CD1c-positive myeloid dendritic cell (primary cell): Measurements from ENCODE around the gene TNFRSF12A.

Experiments used
- DNase-seq: peaks from one replicate; pipeline ENCODE4 v3.0.0-alpha.2; 2016; ENCODE audit errors: extremely low spot score

TNFRSF12A gene

DNA sequence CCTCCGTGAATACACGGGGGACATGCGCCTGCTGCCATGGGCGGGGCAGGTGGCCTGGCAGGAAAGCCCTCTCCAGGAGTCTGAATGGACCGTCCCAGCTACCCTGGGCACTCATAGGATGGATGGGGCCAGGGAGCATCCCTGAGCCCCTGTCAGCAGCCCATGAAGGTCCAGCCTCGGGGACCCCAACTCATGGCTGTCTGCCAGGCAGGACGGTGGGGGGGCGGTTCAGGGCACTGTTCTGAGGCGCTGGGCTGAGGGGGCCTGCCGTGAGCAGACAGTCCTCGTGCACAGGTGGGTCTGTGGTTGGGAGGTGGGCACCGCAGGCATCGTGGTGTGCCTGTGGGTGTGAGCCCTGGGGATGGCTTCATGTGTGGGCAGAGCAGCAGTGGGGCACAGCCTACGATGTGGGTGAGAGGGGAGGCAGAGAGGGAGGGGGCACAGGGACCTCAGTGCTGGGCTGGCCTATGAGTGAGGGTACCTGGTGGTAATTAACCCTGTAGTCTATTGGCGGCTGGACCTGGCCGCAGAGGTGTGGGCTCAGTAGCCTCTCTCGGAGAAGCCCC, 33.5 kb upstream of the TNFRSF12A start:
- DNase-seq = no peak

DNA sequence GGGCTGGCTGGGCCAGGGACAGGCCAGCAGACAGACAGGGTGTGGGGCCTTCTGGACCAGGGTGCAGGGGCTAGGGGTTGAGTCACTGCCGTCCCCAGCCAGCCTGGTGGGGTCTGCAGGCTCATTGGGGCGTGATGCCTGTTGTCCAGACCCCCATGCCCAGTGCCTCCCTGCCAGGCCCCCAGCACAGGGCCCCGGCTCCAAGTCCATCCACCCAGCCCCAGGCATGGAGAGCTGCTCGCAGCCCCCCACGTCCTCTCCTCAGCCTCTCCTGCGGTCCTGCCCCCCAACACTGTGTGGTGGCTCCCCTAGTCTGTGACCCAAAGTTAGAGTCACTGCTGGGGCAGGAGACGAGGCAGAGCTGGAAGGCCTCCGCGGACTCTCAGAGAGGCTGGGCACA, 32.9 kb upstream of the TNFRSF12A start:
- DNase-seq = no peak

DNA sequence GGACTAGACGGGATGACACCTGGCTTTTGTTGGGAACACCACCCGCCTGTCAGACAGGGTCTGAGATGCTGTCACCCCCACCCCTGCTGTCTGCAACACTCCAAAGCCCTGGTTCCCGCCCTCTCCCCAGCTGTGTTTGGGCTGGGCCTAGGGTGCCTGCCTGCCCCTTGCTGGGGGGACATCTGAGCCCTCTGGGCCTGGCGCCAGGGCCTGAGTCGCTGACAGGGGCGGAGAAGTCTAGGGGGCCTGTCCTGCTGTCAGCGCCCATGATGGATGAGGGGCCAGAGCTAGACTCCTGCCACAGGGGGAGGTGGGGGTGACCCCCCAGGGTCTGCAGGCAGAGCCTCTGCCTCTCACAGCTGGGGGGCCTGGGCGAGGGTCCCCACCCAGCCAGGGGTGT, 32.3 kb upstream of the TNFRSF12A start:
- DNase-seq = no peak

DNA sequence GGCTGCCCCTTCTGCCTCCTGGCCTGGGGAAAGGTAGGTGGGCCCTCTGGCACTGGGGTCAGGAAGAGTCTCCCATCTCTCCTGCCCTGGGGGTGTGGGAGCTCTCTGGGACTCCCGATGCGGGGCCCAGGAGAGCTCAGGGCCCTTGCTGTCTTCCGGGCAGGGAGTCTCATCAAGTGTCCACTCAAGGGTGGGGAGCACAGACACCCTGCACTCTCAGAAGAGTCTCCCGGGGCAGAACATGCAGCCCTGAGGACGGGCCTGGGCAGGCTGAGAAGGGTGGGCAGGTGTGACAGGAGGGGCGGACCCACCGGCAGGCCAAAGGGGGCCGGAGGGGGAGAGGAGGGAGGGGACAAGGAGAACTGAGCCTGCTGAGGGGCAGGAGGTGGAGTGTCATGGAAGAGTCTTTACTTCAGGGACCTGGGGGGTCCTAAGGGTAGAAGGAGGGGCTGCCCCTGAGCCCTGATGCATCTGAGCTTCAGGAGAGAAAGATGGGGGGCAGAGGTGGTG, 31.5 kb upstream of the TNFRSF12A start:
- no peak for DNase-seq

DNA sequence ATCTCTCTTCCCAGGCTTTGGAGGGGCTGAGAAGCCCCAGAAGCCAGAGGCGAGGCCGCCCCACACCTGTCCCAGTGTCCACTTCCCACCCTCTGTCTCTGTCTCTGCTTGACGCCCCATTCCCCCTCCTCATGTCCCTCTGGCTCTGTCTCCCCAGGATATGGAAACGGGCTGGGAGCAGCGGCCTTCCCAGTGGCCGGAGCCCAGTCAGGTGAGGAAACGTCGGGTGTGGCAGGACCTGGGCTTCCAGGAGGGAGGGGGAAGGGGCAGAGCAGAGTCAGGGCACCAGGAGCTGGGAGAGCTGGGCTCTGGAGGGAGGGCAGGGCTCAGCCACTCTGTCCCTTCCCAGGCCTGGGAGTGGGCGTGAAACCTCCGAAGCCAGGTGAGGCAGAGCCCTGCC, 29.3 kb upstream of the TNFRSF12A start:
- DNase-seq = no peak

DNA sequence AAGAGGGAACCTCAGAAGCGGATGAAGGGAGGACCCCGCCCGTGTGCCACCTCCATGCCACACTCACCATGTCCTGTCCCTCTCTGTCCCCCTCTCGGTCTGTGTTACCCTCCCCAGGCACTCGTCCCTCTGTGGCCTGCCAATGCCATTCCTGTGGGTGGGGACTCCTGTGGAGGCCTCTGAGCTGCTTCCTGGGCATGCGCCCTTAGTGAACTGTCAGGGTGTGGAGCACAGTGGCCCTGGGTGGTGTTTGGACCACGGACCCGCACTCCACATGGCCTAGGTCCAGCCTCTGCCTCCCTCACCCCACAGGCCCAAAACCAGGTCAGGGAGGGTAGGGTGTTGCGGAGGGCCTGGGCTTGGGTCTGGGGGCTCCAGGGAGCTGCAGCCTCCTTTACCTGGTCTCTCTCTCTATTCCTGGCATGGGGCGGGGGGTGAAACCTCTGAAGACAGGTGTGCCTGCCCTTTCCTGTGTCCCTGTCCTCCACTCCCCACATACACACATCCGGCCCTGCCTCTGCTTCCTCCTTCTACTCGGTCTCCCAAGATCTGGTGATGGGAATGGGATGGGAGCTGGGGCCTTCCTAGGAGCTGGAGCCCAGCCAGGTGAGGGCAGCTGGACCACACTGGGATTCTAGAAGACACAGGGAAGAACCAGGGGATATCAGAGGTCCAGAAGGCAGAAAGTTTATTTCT, 28.5 kb upstream of the TNFRSF12A start:
- no peak for DNase-seq

DNA sequence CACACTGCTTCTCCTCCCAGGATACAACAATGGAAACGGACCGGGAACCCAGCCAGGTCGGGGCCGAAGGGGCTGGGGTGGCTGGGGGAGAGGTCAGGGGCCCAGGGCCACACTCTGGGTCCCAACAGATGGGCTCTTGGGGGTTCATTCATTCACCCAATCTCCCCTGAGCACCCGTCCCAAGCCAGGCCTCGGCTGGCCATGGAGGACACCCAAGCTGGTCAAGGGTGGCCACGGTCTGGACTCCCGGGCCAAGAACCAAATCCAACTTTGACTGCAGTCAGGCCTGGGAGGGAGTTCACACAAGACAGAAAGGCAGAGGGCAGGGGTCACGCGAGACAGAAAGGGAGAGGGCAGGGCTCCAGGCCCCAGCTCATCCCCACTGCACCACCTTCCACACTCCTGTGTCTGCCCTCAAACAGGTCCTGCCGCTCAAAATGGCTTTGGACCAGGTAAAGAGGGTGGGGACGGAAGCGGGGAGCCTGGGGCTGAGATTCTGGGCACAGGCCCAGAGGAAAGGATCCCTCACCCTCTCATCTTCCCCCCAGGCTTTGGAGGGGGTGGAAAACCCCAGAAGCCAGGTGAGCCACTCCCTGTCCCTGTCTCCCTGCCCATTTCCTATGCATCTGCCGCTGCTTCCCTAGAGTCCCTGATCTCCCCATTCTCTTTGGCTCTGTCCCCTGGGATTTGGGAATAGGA, 27.6 kb upstream of the TNFRSF12A start:
- DNase-seq = no peak

DNA sequence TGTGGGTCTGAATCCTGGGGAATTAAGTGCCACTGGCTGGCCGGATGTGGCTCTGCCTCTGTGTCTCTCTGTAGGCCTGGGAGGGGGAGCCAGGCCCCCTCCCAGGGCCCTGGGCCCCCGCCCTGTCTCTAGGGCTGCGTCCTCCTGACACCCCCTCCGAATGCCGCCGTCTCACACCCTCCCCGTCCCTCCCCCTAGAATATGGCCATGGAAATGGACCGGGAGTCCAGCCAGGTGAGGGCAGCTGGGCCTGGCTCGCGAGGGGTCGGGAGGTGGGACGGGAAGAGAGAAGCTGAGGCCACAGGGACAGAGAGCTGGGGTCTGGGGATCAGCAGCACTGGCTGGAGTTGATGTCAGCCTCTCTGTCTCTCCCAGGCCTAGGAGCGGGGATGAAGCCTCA, 23.9 kb upstream of the TNFRSF12A start:
- DNase-seq = no peak

DNA sequence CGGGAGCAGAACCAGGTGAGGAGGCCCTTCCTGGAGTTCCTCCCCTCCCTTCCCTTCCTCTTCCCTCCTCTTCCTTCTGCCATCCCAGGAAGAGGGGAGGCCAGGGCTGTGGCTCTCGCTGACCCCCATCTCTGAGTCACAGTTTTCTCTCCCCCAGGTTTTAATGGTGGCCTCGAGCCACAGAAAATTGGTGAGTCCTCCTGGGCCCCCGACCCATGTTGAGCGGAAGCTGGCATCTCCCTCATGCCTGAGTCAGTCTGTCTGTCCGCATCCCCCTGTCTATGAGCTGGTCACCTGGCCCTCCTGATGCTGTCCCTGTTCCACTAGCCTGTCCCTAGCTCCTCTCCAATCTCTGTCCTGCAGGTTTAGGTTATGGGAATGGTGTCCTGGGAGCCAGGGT, 20.2 kb upstream of the TNFRSF12A start:
- DNase-seq = no peak

DNA sequence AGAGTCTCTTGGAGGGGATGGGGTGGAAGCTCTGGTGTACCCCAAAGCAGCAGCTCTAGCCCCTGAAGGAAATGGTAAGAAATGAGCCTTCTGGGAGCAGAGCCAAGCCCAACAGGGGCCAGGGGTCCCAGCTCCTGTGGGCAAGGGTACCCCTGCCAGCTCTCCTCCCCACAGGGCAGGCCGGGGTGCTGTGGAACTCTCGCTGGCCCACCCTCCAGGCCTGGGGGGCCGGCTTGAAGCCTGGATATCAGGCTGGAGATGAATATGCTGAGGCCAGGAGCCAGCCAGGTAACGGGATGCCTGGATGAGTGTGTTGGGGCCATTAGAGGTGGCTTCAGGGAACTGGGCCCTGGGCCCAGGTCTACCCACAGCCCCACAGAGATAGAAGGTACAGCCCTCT, 19.6 kb upstream of the TNFRSF12A start:
- no peak for DNase-seq

DNA sequence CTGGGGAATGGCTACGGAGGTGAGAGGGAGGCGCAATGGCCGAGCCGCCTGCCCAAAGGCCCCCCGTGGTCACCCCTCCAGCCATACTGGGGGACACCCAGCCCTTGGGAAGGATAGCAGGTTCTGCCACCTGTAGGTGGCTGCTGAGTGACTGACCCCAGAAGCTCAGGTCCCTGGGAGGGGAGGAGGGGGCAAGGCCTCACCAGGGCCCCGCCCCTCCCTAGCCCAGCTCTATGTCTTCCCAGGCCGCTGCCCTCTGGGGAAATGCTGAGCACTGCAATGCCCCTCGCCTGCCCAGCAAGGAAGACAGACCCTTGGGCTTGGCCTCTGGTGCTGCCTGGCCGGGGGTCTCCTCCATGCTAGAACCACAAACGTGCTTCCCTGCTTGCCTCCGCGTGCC, 18.9 kb upstream of the TNFRSF12A start:
- DNase-seq = no peak

DNA sequence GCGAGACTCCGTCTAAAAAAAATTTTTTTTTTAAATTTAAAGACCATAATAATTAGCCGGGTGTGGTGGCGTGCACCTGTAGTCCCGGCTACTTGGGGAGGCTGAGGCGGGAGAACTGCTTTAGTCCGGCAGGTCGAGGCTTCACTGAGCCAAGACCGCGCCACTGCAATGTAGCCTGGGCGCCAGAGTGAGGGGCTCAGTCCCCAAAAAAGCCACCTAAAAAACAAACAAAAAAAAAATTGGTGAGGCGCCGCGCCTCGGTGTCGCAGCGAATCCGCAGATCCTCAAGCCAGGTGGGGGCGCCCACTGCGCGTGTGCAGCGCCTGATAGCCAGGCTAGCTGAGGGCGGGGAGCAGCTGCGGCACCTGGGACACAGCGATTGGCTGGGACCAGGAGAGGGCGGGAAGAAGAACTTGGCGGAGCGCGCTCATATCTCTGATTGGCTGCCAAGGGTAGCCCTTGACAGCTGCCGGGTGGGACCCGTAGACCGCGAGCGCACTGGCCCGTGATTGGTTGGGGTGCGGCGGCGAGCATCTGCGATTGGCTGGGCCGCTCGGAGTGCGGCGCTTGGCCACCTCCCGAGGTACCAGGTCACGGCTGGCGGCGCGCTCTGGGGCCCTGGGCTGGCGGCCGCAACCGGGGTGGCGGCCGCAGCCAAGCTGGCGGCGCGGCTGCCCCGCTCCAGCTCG, 16.4 kb upstream of the TNFRSF12A start:
- DNase-seq = peak; percentile 99

DNA sequence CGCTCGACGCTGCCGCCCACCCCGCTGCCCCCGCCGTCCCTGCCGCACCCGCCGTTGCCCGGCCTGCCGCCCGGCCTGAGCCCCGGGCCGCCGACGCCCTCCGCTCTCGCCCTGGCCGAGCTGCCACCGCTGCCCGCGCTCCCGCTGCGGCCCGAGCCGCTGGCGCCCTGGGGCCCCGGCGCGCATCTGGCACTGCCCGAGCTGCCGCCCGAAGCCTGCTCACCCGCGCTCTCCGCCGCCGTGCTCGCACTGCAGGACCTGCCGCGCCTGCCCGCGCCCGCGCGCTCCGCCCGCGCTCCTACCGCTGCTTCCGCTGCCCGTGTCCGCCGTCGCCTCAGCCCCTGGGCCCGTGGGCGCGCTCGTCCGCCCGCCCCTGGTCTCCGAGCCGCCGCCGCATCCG, 15.8 kb upstream of the TNFRSF12A start:
- DNase-seq = peak; percentile 53

DNA sequence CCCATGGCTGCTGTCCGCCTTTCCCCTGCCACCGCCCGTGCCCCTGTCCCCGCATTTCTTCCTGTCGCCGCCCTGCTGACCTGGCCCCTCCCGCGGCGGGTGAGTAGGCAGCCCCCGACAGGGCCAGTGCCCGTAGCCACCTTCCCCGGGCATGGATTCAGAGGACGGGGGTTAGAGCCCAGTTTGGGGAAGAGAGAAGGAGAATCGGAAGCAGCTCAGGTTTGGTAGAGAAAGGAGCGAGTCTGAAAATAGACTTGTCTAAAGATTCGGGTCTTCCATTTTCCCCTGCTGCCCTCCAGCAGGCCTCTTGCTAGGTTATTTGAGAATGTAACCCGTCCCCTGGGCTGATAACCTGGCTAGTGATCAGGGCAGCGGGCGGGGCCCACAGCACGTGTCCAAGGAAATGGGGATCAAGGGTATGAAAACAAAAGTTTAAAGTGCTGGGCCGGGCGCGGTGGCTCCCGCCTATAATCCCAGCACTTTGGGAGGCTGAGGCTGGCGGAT, 15.3 kb upstream of the TNFRSF12A start:
- peak; percentile 39 for DNase-seq

DNA sequence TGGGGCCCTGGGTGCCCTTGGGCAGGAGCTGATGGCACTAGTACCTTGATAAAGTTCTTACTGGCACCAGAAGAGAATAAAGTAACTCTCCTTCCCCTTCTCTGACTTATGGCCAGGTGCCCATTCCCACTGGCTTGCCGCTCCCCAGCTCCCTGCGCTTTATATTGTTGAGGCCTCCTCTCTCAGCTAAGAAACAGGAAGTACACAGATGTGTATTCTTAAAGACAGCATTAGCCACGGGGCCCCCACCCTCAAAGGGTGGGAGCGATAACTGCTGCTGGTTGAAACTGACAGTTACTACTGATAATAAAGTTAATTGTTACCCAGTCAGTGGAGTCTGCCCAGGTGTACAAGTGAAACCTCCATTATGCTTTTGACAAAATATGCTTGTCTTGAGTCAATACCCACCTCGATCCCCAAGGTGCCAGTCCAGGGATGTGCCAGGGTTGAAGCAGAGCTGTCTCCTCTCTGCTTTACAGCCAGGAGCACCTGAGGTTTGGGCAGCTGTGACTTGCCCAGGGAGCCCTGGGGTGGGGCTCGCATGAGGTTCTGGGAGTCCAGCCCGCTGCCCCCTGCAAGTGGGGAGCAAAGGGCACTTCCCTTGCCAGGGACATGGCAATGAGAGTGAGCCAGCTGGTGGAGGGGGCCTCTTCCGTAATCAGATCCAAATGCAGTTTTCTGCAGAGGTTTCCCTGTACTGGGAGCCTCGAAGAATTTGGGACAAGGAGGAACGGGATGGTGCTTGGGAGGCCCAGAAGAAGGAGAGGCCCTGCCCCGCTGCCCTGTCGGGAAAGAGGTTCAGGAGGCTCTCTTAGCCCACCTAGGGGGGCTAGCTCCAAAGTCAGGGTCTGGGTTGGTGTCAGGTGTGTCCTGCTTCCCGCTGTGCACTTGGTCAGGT, 12.9 kb upstream of the TNFRSF12A start:
- DNase-seq = peak; percentile 46

DNA sequence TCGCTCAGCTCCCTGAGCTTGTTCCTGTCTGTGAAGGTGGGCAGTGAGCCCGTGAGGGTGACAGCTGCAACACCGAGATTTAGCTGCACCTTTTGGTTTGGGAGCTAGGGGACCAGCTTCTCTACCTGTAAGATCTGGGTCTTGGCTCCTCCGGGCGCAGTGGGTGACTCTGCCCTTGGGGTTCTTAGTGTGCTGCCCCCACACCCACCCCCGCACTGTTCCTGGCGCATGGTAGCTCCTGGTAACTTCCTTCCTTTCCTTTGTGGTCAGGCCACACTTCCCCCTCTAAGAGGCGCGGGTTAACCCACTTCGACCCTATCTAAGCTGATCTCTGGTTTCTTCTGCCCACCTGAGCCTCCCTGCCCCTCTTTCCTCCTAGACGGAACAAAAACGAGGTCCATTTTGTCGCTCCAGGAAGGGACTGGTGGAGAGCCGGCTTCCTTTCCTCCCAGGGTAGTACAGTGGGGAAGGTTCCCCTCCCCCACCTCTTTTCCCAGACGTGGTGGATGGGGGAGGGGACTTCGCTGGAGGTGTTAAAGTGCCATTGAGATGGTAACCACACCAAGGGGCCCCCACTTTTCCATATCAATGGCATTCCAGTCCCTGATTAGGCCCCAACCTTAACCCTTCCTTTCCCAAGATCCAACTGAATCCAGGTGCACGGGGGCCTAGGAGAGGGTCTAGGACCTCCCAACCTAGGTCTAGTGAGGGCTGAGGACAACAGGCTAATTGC, 12.0 kb upstream of the TNFRSF12A start:
- peak; percentile 74 for DNase-seq

DNA sequence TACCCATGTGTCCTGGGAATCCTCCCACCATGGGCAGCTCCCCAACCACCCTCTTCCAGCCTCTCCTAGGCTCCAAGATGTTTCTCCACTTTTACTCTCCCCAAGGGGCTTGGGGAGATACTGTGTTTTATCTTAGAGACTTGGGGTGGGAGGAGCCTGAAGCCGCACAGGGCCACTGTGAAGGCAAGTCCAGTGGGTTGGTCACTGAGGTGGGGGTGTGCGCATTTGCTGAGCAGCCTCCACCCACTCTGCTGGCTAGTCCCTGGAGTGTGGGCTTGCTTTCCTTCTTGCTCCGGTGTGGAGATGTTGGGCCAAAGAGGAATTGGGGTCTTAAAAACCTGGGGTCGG, 11.5 kb upstream of the TNFRSF12A start:
- no peak for DNase-seq

DNA sequence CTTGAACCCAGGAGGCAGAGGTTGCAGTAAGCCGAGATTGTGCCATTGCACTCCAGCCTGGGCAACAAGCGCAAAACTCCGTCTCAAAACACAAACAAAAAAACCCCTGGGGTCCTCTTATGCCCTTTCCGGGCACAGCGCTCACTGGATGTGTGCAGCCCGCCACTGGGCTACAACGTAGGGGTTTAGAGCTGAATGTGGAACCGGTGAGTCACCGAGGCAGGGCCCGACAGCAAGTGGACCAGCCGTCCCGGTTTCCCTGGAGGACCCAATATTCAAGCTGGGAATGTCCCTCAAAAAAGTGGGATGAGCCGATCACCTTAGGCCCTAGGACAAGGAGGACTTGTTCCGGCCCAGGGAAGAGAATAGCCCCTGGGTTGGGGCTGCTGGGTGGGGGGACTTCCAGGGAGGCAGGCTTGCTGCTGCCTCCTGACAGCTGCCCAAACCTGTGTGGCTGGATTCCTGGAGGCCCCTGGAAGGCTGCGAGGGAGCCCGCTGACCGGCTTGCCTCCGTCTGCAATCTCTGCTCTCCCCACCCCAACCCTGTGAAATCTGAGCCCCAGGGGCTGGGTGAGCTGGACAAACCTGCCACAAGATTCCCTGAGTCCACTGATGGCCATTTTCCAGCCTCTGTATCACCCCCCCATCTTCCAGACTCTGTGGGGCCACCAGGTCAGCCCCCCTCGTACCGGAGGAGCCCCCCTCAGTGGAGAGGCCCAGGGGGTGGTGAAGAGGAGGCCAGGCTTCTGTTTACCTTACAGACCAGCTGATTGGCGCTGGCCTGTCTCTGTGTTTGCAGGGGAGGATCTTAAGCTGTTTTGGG, 10.4 kb upstream of the TNFRSF12A start:
- DNase-seq = no peak

DNA sequence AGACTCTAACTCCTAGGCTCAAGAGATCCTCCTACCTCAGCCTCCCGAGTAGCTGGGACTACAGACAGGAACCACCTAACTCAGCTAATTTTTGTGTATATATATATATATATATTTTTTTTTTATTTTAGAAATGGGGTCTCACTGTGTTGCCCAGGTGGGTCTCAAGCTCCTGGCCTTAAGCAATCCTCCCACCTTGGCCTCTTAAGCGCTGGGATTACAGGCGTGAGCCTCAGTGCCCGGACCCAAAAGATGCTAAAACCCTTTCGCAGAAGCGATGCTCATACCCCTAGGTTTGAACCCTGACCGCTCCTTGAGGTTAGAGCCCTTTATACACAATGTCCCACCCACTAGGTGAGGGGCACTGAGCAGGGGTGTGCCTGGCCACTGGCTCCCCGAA, 9.7 kb upstream of the TNFRSF12A start:
- no peak for DNase-seq

DNA sequence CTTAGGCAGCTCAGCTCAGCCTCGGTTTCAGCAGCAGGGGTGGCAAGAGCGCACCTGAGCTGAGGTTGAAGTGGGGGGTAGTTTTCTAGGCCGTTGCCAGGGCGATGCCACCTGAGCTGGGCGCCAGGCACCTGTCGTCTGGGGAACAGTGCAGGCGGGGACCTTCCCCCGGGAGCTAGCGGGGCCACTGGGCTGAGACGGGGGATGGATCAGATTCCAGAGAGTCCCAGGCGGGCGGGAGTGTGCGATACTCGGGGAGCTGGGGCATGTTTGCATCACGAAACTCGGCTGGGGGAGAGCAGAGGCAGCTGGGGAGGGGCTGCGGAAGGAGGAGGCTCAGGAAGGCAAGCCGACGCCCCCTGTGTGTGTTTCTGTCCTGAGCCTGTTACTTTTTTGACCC, 7.9 kb upstream of the TNFRSF12A start:
- no peak for DNase-seq
